Lower leg skin (tissue), 4 donors: Measurements from ENCODE around the gene LYRM4. TPM values are rescaled to one million over a fixed set of nuclear protein-coding genes. Genes with fewer than 3 reads are reported as not detected.

ENCODE experiments used
- DNase-seq, 2 donors: peaks; one replicate each; pipeline ENCODE4 v3.0.0-alpha.2; 2019; ENCODE audit warnings: low spot score in 2 of 2
- H3K4me3 ChIP-seq: fragments of 200-600 bp; sonication (generic); 2 replicates; pipeline ENCODE4 v1.5.1; 2017; ENCODE audit warnings: mild to moderate bottlenecking, low read depth; ENCODE audit not compliant: poor library complexity, severe bottlenecking
- CTCF ChIP-seq, 3 donors: fragments of 450-650 bp; IDR thresholded peaks; one replicate each; pipeline ENCODE4 v1.5.1; 2016; ENCODE audit warnings: antibody characterized with exemption in 3 of 3, mild to moderate bottlenecking in 3 of 3, moderate library complexity in 2 of 3
- POLR2A ChIP-seq, 2 donors: fragments of 450-650 bp; IDR thresholded peaks; one replicate each; pipeline ENCODE4 v1.6.1; 2016 to 2017; ENCODE audit warnings: antibody characterized with exemption in 2 of 2, mild to moderate bottlenecking in 1 of 2, moderate library complexity in 1 of 2
- WGBS, 2 donors: methylation state at CpG; one replicate each; pipeline ENCODE4 v1.1.5; 2018; 5-methylcytosine and 5-hydroxymethylcytosine counted together
- intact Hi-C: fragments of 100-400 bp; cut with DNase I; formaldehyde crosslinking; loops from one replicate; pipeline ENCODE4 v1.15.0; 2023; ENCODE audit warnings: low total_unique reads
- total RNA-seq, 4 donors: library from RNA; depleted of rRNA; stranded (reverse); fragments of >200 nt; gene quantifications; one replicate each; pipeline ENCODE4 v1.1.0, GENCODE V29; 2016

The LYRM4 gene
- total RNA-seq, 4 donors from 2014 or later: 14.4 to 20.8 (median 20.4) TPM

- no peak for TF ChIP-seq POLR2A (IDR thresholded peaks at IDR 0.05)
- TF ChIP-seq CTCF (IDR thresholded peaks at IDR 0.05): no peak
- intact Hi-C loops: no loop called here
- H3K4me3 ChIP-seq: no peak overlapping the region
- no peak for DNase-seq
- 86 to 94% methylated on average over 1 of the region's 1 CpG for WGBS, 2 donors
Observed at GRCh38 chr6:5238336-5238735, 22.4 kb downstream of the LYRM4 start.

- TF ChIP-seq CTCF (IDR thresholded peaks at IDR 0.05): no peak
- TF ChIP-seq POLR2A (IDR thresholded peaks at IDR 0.05): no peak
- WGBS, 2 donors: 90 to 92% methylated on average over 4 of the region's 4 CpGs
- no peak for DNase-seq
- no peak overlapping the region for H3K4me3 ChIP-seq
- intact Hi-C loops: no loop called here
Observed at GRCh38 chr6:5237805-5238204, 22.9 kb downstream of the LYRM4 start.

GRCh38 chr6:5235830-5236229, 24.9 kb downstream of the LYRM4 start:
- DNase-seq: no peak
- 95 to 99% methylated on average over 2 of the region's 2 CpGs for WGBS, 2 donors

GRCh38 chr6:5234874-5235273, 25.9 kb downstream of the LYRM4 start:
- intact Hi-C loops: no loop called here
- DNase-seq: no peak
- no peak overlapping the region for H3K4me3 ChIP-seq
- WGBS, 2 donors: 88 to 92% methylated on average over 6 of the region's 6 CpGs
- TF ChIP-seq POLR2A (IDR thresholded peaks at IDR 0.05) (no peak), CTCF (IDR thresholded peaks at IDR 0.05) (no peak)

More at GRCh38 chr6:5235830-5236229, 24.9 kb downstream of the LYRM4 start:
- TF ChIP-seq POLR2A (IDR thresholded peaks at IDR 0.05) (no peak), CTCF (IDR thresholded peaks at IDR 0.05) (no peak)
- no peak overlapping the region for H3K4me3 ChIP-seq
- intact Hi-C loops: no loop called here

- TF ChIP-seq POLR2A (IDR thresholded peaks at IDR 0.05): no peak
- no peak for TF ChIP-seq CTCF (IDR thresholded peaks at IDR 0.05)
- no peak for DNase-seq
- H3K4me3 ChIP-seq: no peak overlapping the region
- 77 to 80% methylated on average over 2 of the region's 2 CpGs for WGBS, 2 donors
- intact Hi-C loops: no loop called here
Observed at GRCh38 chr6:5231289-5231688, 29.5 kb downstream of the LYRM4 start.

- no peak overlapping the region for H3K4me3 ChIP-seq
- TF ChIP-seq CTCF (IDR thresholded peaks at IDR 0.05) (no peak), POLR2A (IDR thresholded peaks at IDR 0.05) (no peak)
- intact Hi-C loops: no loop called here
- WGBS, 2 donors: 74 to 81% methylated on average over 4 of the region's 4 CpGs
- DNase-seq: no peak
Observed at GRCh38 chr6:5230081-5230480, 30.7 kb downstream of the LYRM4 start.
